Left lung (tissue), 10 donors: ENCODE measurements around the gene HAS3. TPM values are rescaled to one million over a fixed set of nuclear protein-coding genes. Genes with fewer than 3 reads are reported as not detected.

ENCODE experiments used
- ATAC-seq: fragments of 200-7000 bp; cut with Tn5 transposase; one replicate; pipeline ENCODE4 v1.9.1; 2020; ENCODE audit warnings: moderate library complexity
- DNase-seq, 4 donors: peaks; one replicate each; pipeline ENCODE4 v3.0.0-alpha.2; 2013 to 2020
- H3K27ac ChIP-seq, 2 donors: fragments of 200-600 bp; sonication (generic) in 1 of 2; one replicate each; pipeline versions ENCODE4 v1.5.0 to v1.8.0; 2020 to 2021
- H3K27me3 ChIP-seq, 2 donors: fragments of 200-600 bp; sonication (generic) in 1 of 2; one replicate each; pipeline versions ENCODE4 v1.5.0 to v1.8.0; 2020 to 2021
- H3K36me3 ChIP-seq, 2 donors: fragments of 200-600 bp; sonication (generic) in 1 of 2; one replicate each; pipeline versions ENCODE4 v1.5.0 to v1.8.0; 2020 to 2021
- H3K4me1 ChIP-seq, 2 donors: fragments of 200-600 bp; one replicate each; pipeline ENCODE4 v1.8.0; 2021
- H3K4me3 ChIP-seq, 2 donors: fragments of 200-600 bp; sonication (generic) in 1 of 2; one replicate each; pipeline versions ENCODE4 v1.5.0 to v1.8.0; 2020 to 2021; ENCODE audit warnings: mild to moderate bottlenecking in 1 of 2
- H3K9me3 ChIP-seq, 2 donors: fragments of 200-600 bp; sonication (generic) in 1 of 2; one replicate each; pipeline versions ENCODE4 v1.5.0 to v1.8.0; 2020 to 2021
- intact Hi-C, 2 donors: fragments of 100-400 bp; cut with DNase I; formaldehyde crosslinking; loops; one replicate each; pipeline versions ENCODE4 v1.11.2 to v1.14.2; 2022
- polyA plus RNA-seq, 6 donors: library from polyadenylated mRNA; unstranded; fragments of 120-200 nt; gene quantifications; one replicate each; pipeline ENCODE4 v1.2.1, GENCODE V29; 2013; ENCODE audit not compliant: insufficient read length in 6 of 6
- total RNA-seq, 2 donors: library from RNA; stranded (reverse); fragmentation: NEBNext Ultra II Directional; extraction: Animal tissue kit (Norgen Biotek cat#: 25700); gene quantifications; one replicate each; pipeline ENCODE4 v1.2.1, GENCODE V29; 2021
- TF ChIP-seq, protein P1 (sequence below), 2 donors: fragments of 200-600 bp; sonication (generic) in 1 of 2; IDR thresholded peaks; one replicate each; pipeline versions ENCODE4 v1.5.0 to v1.8.0; 2021; ENCODE audit warnings: antibody characterized with exemption in 2 of 2
- donor health status: DM: no; HTN: yes; CAD: no.
- donor health status: DM: no; HTN: no; CAD: no.

The HAS3 gene
- total and polyA plus RNA-seq, 8 donors, result 13.3 to 202 (median 158) TPM

GRCh38 chr16:69127966-69128510 is 22.6 kb downstream of the HAS3 start:
- Histone ChIP-seq H3K4me3 (no peak overlapping the region), H3K36me3 (peaks cover 0 to 15% of the 10 kb centered on the region in 2 donors), H3K27me3 (no peaks in the 10 kb centered on the region), H3K9me3 (no peaks in the 10 kb centered on the region), H3K4me1 (peaks cover 0 to 27% of the 10 kb centered on the region in 2 donors), H3K27ac (no peak overlapping the region)
- DNase-seq, result no peak
- TF ChIP-seq, protein P1, sequence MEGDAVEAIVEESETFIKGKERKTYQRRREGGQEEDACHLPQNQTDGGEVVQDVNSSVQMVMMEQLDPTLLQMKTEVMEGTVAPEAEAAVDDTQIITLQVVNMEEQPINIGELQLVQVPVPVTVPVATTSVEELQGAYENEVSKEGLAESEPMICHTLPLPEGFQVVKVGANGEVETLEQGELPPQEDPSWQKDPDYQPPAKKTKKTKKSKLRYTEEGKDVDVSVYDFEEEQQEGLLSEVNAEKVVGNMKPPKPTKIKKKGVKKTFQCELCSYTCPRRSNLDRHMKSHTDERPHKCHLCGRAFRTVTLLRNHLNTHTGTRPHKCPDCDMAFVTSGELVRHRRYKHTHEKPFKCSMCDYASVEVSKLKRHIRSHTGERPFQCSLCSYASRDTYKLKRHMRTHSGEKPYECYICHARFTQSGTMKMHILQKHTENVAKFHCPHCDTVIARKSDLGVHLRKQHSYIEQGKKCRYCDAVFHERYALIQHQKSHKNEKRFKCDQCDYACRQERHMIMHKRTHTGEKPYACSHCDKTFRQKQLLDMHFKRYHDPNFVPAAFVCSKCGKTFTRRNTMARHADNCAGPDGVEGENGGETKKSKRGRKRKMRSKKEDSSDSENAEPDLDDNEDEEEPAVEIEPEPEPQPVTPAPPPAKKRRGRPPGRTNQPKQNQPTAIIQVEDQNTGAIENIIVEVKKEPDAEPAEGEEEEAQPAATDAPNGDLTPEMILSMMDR (IDR thresholded peaks at IDR 0.05), result no peak
- ATAC-seq, result no peak
- intact Hi-C loops, result no loop called here

- no peaks in the 10 kb centered on the region for H3K27me3 ChIP-seq
- intact Hi-C loops, result no loop called here
- H3K4me3 ChIP-seq, result peak overlapping the region in 1 of 2 donors; percentile 87
- no peak overlapping the region for H3K27ac ChIP-seq
- TF ChIP-seq, protein P1 (IDR thresholded peaks at IDR 0.05), result no peak
- DNase-seq (no peak), ATAC-seq (no peak)
- peaks cover 0 to 10% of the 10 kb centered on the region in 2 donors for H3K36me3 ChIP-seq
- H3K4me1 ChIP-seq, result peaks cover 4 to 44% of the 10 kb centered on the region in 2 donors
- H3K9me3 ChIP-seq, result no peaks in the 10 kb centered on the region
Observed at GRCh38 chr16:69130461-69130860, 25.0 kb downstream of the HAS3 start.

GRCh38 chr16:69131167-69131838 is 25.9 kb downstream of the HAS3 start:
- TF ChIP-seq, protein P1 (IDR thresholded peaks at IDR 0.05), result no peak
- H3K4me1 ChIP-seq, result peaks cover 4 to 42% of the 10 kb centered on the region in 2 donors
- peak in 1 of 4 donors; percentile 56 for DNase-seq
- no peaks in the 10 kb centered on the region for H3K9me3 ChIP-seq
- peak; percentile 30 for ATAC-seq
- H3K27me3 ChIP-seq, result no peaks in the 10 kb centered on the region
- intact Hi-C loops, result no loop called here
- H3K36me3 ChIP-seq, result peaks cover 0 to 10% of the 10 kb centered on the region in 2 donors
- H3K4me3 ChIP-seq, result peak overlapping the region; percentile 81 to 87
- peak overlapping the region; percentile 88 to 90 for H3K27ac ChIP-seq

GRCh38 chr16:69131839-69132423 is 26.5 kb downstream of the HAS3 start:
- intact Hi-C loops, result no loop called here
- peaks cover 0 to 9% of the 10 kb centered on the region in 2 donors for H3K36me3 ChIP-seq
- ATAC-seq, result peak; percentile 77
- DNase-seq, result peak in 3 of 4 donors; percentile 64 to 87 (median 83)
- no peaks in the 10 kb centered on the region for H3K27me3 ChIP-seq
- H3K4me1 ChIP-seq, result peaks cover 4 to 38% of the 10 kb centered on the region in 2 donors
- H3K9me3 ChIP-seq, result no peaks in the 10 kb centered on the region
- peak overlapping the region; percentile 81 to 87 for H3K4me3 ChIP-seq
- H3K27ac ChIP-seq, result peak overlapping the region; percentile 88 to 90
- TF ChIP-seq, protein P1 (IDR thresholded peaks at IDR 0.05), result no peak
